WTC11 (cell line): ENCODE data around the gene INO80. TPM values are rescaled to one million over a fixed set of nuclear protein-coding genes. Genes with fewer than 3 reads are reported as not detected.

Source experiments
- ATAC-seq: fragments of 200-7000 bp; cut with Tn5 transposase; 2 replicates; pipeline ENCODE4 v1.10.0; 2021; ENCODE audit warnings: mild to moderate bottlenecking, moderate library complexity
- CTCF ChIA-PET: fragments of 300-600 bp; sonication (Branson Sonifier 250); formaldehyde crosslinking; loops from one replicate; lab custom pipeline; 2021; ENCODE audit warnings: antibody characterized with exemption; lab: Charles Lee
- POLR2A ChIA-PET: fragments of 350-600 bp; sonication (Branson Sonifier 250); formaldehyde crosslinking; loops from one replicate; lab custom pipeline; 2021; ENCODE audit warnings: antibody characterized with exemption; lab: Charles Lee
- DNase-seq: peaks from one replicate; pipeline ENCODE4 v3.0.0; 2021; ENCODE audit warnings: low spot score
- H3K27ac Mint-ChIP-seq: 2 replicates; pipeline ENCODE4 v1.8.0; 2021; ENCODE audit warnings: mixed read lengths
- H3K27me3 Mint-ChIP-seq: 2 replicates; pipeline ENCODE4 v1.8.0; 2021; ENCODE audit warnings: low read depth, mild to moderate bottlenecking, moderate library complexity, mixed read lengths
- H3K36me3 Mint-ChIP-seq: 2 replicates; pipeline ENCODE4 v1.8.0; 2021; ENCODE audit warnings: mixed read lengths
- H3K4me1 Mint-ChIP-seq: 2 replicates; pipeline ENCODE4 v1.8.0; 2022; ENCODE audit warnings: mixed read lengths
- H3K4me3 Mint-ChIP-seq: 2 replicates; pipeline ENCODE4 v1.8.0; 2021; ENCODE audit warnings: mild to moderate bottlenecking, moderate library complexity, mixed read lengths
- H3K9me3 Mint-ChIP-seq: 2 replicates; pipeline ENCODE4 v1.8.0; 2021; ENCODE audit warnings: mixed read lengths
- CDX4 ChIP-seq: fragments of 250-450 bp; sonication (Bioruptor Pico); IDR thresholded peaks from 2 replicates; pipeline ENCODE4 v1.9.0; 2021; ENCODE audit warnings: moderate library complexity, mild to moderate bottlenecking, inconsistent platforms, borderline replicate concordance
- CREB1 ChIP-seq: sonication (generic); formaldehyde crosslinking; IDR thresholded peaks from 2 replicates; pipeline ENCODE4 v1.8.0; 2023; ENCODE audit warnings: mild to moderate bottlenecking, missing genetic modification reagents
- E2F5 ChIP-seq: sonication (generic); formaldehyde crosslinking; IDR thresholded peaks from 2 replicates; pipeline ENCODE4 v1.8.1; 2022; ENCODE audit warnings: mild to moderate bottlenecking, moderate library complexity, missing genetic modification reagents
- FOXP4 ChIP-seq: sonication (generic); formaldehyde crosslinking; IDR thresholded peaks from 2 replicates; pipeline ENCODE4 v1.8.0; 2022; ENCODE audit warnings: mild to moderate bottlenecking, missing genetic modification reagents
- JUN ChIP-seq: sonication (generic); formaldehyde crosslinking; IDR thresholded peaks from 2 replicates; pipeline ENCODE4 v1.8.0; 2023; ENCODE audit warnings: mild to moderate bottlenecking, missing genetic modification reagents
- MAX ChIP-seq: sonication (generic); formaldehyde crosslinking; IDR thresholded peaks from 2 replicates; pipeline ENCODE4 v1.8.0; 2022; ENCODE audit warnings: mild to moderate bottlenecking, missing genetic modification reagents
- NR3C1 ChIP-seq: sonication (generic); formaldehyde crosslinking; conservative IDR thresholded peaks from 2 replicates; pipeline ENCODE4 v1.8.1; 2023; ENCODE audit warnings: low read depth, mild to moderate bottlenecking, missing genetic modification reagents
- SMAD4 ChIP-seq: sonication (generic); formaldehyde crosslinking; IDR thresholded peaks from 2 replicates; pipeline ENCODE4 v1.8.0; 2022; ENCODE audit warnings: mild to moderate bottlenecking, missing genetic modification reagents
- USF1 ChIP-seq: sonication (generic); formaldehyde crosslinking; IDR thresholded peaks from 2 replicates; pipeline ENCODE4 v1.8.0; 2022; ENCODE audit warnings: mild to moderate bottlenecking, missing genetic modification reagents
- ZNF121 ChIP-seq: sonication (generic); formaldehyde crosslinking; IDR thresholded peaks from 2 replicates; pipeline ENCODE4 v1.8.0; 2023; ENCODE audit warnings: missing genetic modification reagents
- ZNF219 ChIP-seq: sonication (generic); formaldehyde crosslinking; IDR thresholded peaks from 2 replicates; pipeline ENCODE4 v1.8.0; 2023; ENCODE audit warnings: missing genetic modification reagents, mild to moderate bottlenecking, borderline replicate concordance
- ZNF263 ChIP-seq: sonication (generic); formaldehyde crosslinking; IDR thresholded peaks from 2 replicates; pipeline ENCODE4 v1.8.1; 2022; ENCODE audit warnings: low read depth, mild to moderate bottlenecking, moderate library complexity, missing genetic modification reagents
- ZNF317 ChIP-seq: sonication (generic); formaldehyde crosslinking; IDR thresholded peaks from 2 replicates; pipeline ENCODE4 v1.8.1; 2023; ENCODE audit warnings: low read depth, mild to moderate bottlenecking, moderate library complexity, missing genetic modification reagents, borderline replicate concordance
- ZNF416 ChIP-seq: fragments of 250-450 bp; sonication (Bioruptor Pico); IDR thresholded peaks from 2 replicates; pipeline ENCODE4 v1.9.0; 2021; ENCODE audit warnings: mild to moderate bottlenecking, inconsistent platforms
- ZNF423 ChIP-seq: fragments of 250-450 bp; sonication (Bioruptor Pico); IDR thresholded peaks from 2 replicates; pipeline ENCODE4 v2.1.2; 2022; ENCODE audit warnings: mild to moderate bottlenecking, moderate library complexity
- ZNF671 ChIP-seq: fragments of 250-450 bp; sonication (Bioruptor Pico); IDR thresholded peaks from 2 replicates; pipeline ENCODE4 v1.8.0; 2021; ENCODE audit warnings: mild to moderate bottlenecking
- total RNA-seq: library from RNA; stranded (reverse); gene quantifications from 3 replicates; pipeline ENCODE4 v1.2.3, GENCODE V29; 2021

INO80 gene
- total RNA-seq, 1 experiment from 2014 or later: 20.6 TPM

- TF ChIP-seq ZNF121: peak; percentile 53; the same call in 1 of the 2 replicates
- TF ChIP-seq CDX4 (CRISPR knock-in tag): no peak
- DNase-seq: no peak
- Mint-ChIP-seq H3K4me1 (peaks cover 3% of the 10 kb centered on the region; the same call in 1 of the 2 replicates), H3K36me3 (peaks cover 12% of the 10 kb centered on the region), H3K27me3 (no peaks in the 10 kb centered on the region), H3K27ac (no peak overlapping the region; the same call in 1 of the 2 replicates), H3K9me3 (no peaks in the 10 kb centered on the region), H3K4me3 (no peak overlapping the region)
- ChIA-PET CTCF (interaction anchor here (1.2 kb wide), 1 partner anchor 10 kb away, joined by 4 read pairs; no protein-coding TSS in a partner anchor), POLR2A (no interaction called here)
- no peak for ATAC-seq
Measured at GRCh38 chr15:41032079-41032328, 84.1 kb downstream of the INO80 start.

- ATAC-seq: no peak
- ChIA-PET CTCF (interaction anchor here (1.2 kb wide), 1 partner anchor 9 kb away, joined by 4 read pairs; no protein-coding TSS in a partner anchor), POLR2A (no interaction called here)
- no peaks in the 10 kb centered on the region for H3K27me3 Mint-ChIP-seq
- H3K27ac Mint-ChIP-seq: peak overlapping the region; percentile 42
- no peak overlapping the region for H3K4me3 Mint-ChIP-seq
- DNase-seq: no peak
- H3K4me1 Mint-ChIP-seq: peaks cover 3% of the 10 kb centered on the region; the same call in 1 of the 2 replicates
- TF ChIP-seq E2F5 (CRISPR knock-in tag) (no peak), ZNF121 (peak; percentile 93)
- no peaks in the 10 kb centered on the region for H3K9me3 Mint-ChIP-seq
- H3K36me3 Mint-ChIP-seq: peaks cover 17% of the 10 kb centered on the region
Measured at GRCh38 chr15:41031232-41032078, 84.6 kb downstream of the INO80 start.

- DNase-seq (no peak), ATAC-seq (no peak)
- Mint-ChIP-seq H3K27me3 (no peaks in the 10 kb centered on the region), H3K4me1 (peaks cover 3% of the 10 kb centered on the region; the same call in 1 of the 2 replicates), H3K36me3 (peaks cover 25% of the 10 kb centered on the region), H3K4me3 (no peak overlapping the region), H3K9me3 (no peaks in the 10 kb centered on the region), H3K27ac (no peak overlapping the region)
- TF ChIP-seq CREB1 (CRISPR knock-in tag): no peak
- no peak for TF ChIP-seq JUN (CRISPR knock-in tag)
- TF ChIP-seq ZNF416 (CRISPR knock-in tag): no peak
- no peak for TF ChIP-seq ZNF317 (CRISPR knock-in tag)
- no peak for TF ChIP-seq ZNF263 (CRISPR knock-in tag)
- TF ChIP-seq SMAD4 (CRISPR knock-in tag): no peak
- no peak for TF ChIP-seq ZNF423 (CRISPR knock-in tag)
- no peak for TF ChIP-seq NR3C1 (CRISPR knock-in tag)
- no peak for TF ChIP-seq ZNF671 (CRISPR knock-in tag)
- POLR2A ChIA-PET: no interaction called here
- CTCF ChIA-PET: no interaction called here
Measured at GRCh38 chr15:41028853-41029252, 87.2 kb downstream of the INO80 start.

GRCh38 chr15:41025393-41025792, 90.7 kb downstream of the INO80 start:
- Mint-ChIP-seq H3K36me3 (peaks cover 32% of the 10 kb centered on the region), H3K4me3 (no peak overlapping the region), H3K4me1 (no peaks in the 10 kb centered on the region), H3K27me3 (no peaks in the 10 kb centered on the region), H3K27ac (no peak overlapping the region), H3K9me3 (no peaks in the 10 kb centered on the region)
- TF ChIP-seq ZNF219 (no peak), ZNF263 (CRISPR knock-in tag) (no peak), FOXP4 (no peak), USF1 (CRISPR knock-in tag) (no peak), MAX (no peak), ZNF317 (CRISPR knock-in tag) (no peak)
- ATAC-seq (no peak), DNase-seq (no peak)
- CTCF ChIA-PET: interaction anchor here (0.9 to 2.5 kb wide), 4 partner anchors 13 to 131 kb away, joined by 3 to 12 read pairs (median 4); partner anchors contain the start of gene VPS18
- POLR2A ChIA-PET: interaction anchor here (0.6 kb wide), 1 partner anchor 87 kb away, joined by 4 read pairs; no protein-coding TSS in a partner anchor
